Epithelial cell of umbilical artery (primary cell): ENCODE results near the gene SLC28A3. TPM values are rescaled to one million over a fixed set of nuclear protein-coding genes. Genes with fewer than 3 reads are reported as not detected.

Source experiments
- total RNA-seq: library from RNA; depleted of rRNA; stranded (reverse); fragments of >200 nt; gene quantifications from 2 replicates; pipeline ENCODE4 v1.2.3, GENCODE V29; 2014

The SLC28A3 gene, protein sequence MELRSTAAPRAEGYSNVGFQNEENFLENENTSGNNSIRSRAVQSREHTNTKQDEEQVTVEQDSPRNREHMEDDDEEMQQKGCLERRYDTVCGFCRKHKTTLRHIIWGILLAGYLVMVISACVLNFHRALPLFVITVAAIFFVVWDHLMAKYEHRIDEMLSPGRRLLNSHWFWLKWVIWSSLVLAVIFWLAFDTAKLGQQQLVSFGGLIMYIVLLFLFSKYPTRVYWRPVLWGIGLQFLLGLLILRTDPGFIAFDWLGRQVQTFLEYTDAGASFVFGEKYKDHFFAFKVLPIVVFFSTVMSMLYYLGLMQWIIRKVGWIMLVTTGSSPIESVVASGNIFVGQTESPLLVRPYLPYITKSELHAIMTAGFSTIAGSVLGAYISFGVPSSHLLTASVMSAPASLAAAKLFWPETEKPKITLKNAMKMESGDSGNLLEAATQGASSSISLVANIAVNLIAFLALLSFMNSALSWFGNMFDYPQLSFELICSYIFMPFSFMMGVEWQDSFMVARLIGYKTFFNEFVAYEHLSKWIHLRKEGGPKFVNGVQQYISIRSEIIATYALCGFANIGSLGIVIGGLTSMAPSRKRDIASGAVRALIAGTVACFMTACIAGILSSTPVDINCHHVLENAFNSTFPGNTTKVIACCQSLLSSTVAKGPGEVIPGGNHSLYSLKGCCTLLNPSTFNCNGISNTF
- total RNA-seq, result not detected in 2 replicates

DNA sequence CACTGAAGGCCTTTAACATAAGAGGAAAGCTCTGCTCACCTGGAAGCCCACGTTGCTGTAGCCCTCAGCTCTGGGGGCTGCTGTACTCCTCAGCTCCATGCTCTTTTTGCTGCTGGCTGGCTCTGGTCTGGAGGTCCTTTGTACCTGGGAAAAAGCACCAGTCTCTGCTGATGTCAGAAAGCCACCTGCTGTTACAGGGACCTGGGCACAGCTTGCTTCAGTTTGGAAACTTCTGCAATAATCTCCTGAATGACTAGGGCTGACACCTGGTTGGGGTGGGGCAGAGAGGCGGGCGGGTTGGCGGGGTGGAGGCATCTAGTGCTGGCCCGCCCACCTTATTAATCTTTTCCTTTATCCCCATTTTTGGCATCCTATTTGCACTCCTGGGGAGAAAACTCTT is at the start of gene SLC28A3:
SLC28A3 (minus strand) TSS at position 224 of the 400 bp plus-strand sequence; CDS start at position 99, 125 bp downstream.

